HepG2 (cell line): ENCODE measurements around the gene TACO1. TPM values are rescaled to one million over a fixed set of nuclear protein-coding genes. Genes with fewer than 3 reads are reported as not detected.
A peak's percentile ranks its signal among the peaks of the same experiment; 100 is the strongest.

Source experiments
- BCL6 ChIP-seq: IDR thresholded peaks from 2 replicates; pipeline ENCODE4 v1.6.1; 2016; ENCODE audit warnings: missing genetic modification reagents, missing compliant biosample characterization
- CBFB ChIP-seq: sonication (generic); formaldehyde crosslinking; IDR thresholded peaks from 2 replicates; pipeline ENCODE4 v1.4.0; 2020; ENCODE audit warnings: missing genetic modification reagents
- DNMT3B ChIP-seq: conservative IDR thresholded peaks from 2 replicates; pipeline ENCODE4 v1.6.1; 2016; ENCODE audit warnings: missing biosample characterization, control low read depth
- FOXM1 ChIP-seq: sonication (generic); formaldehyde crosslinking; IDR thresholded peaks from 2 replicates; pipeline ENCODE4 v1.5.0; 2020; ENCODE audit warnings: missing genetic modification reagents
- PAX8 ChIP-seq: sonication (generic); formaldehyde crosslinking; IDR thresholded peaks from 2 replicates; pipeline ENCODE4 v1.8.0; 2022; ENCODE audit warnings: mild to moderate bottlenecking, missing genetic modification reagents, borderline replicate concordance
- PITX1 ChIP-seq: sonication (generic); formaldehyde crosslinking; IDR thresholded peaks from 2 replicates; pipeline ENCODE4 v1.5.1; 2020; ENCODE audit warnings: mild to moderate bottlenecking, missing genetic modification reagents
- RFX1 ChIP-seq: fragments of 450-650 bp; IDR thresholded peaks from 2 replicates; pipeline ENCODE4 v1.6.1; 2017
- SP5 ChIP-seq: IDR thresholded peaks from 2 replicates; pipeline ENCODE4 v1.6.1; 2016; ENCODE audit warnings: low read depth, borderline replicate concordance
- TCF7L2 ChIP-seq: IDR thresholded peaks from 2 replicates; pipeline ENCODE4 v1.6.1; 2011; ENCODE audit warnings: mild to moderate bottlenecking, low read depth, low read length, moderate library complexity
- ZMAT3 ChIP-seq: sonication (generic); formaldehyde crosslinking; conservative IDR thresholded peaks from 2 replicates; pipeline ENCODE4 v1.7.0; 2021; ENCODE audit warnings: missing genetic modification reagents
- ZNF570 ChIP-seq: sonication (generic); formaldehyde crosslinking; IDR thresholded peaks from 2 replicates; pipeline ENCODE4 v1.4.0; 2020; ENCODE audit warnings: mild to moderate bottlenecking, missing genetic modification reagents, borderline replicate concordance
- ZNF674 ChIP-seq: sonication (generic); formaldehyde crosslinking; IDR thresholded peaks from 2 replicates; pipeline ENCODE4 v1.5.0; 2020; ENCODE audit warnings: low read depth, mild to moderate bottlenecking, missing genetic modification reagents
- polyA plus RNA-seq, 8 experiments: library from polyadenylated mRNA; depleted of rRNA in 3 of 8; stranded (reverse) in 7 of 8; unstranded in 1 of 8; fragments of >200 nt; fragmentation: Illumina TruSeq in 4 of 8; extraction: Trizol in 4 of 8; gene quantifications; 2 replicates each; pipeline versions ENCODE4 v1.2.1 to v1.2.3, GENCODE V29; 2011 to 2016; ENCODE audit warnings: low read depth in 4 of 8, missing spikeins in 1 of 8, mixed read lengths in 1 of 8; ENCODE audit not compliant: insufficient read depth in 1 of 8
- total RNA-seq, 5 experiments: library from RNA; depleted of rRNA; stranded (reverse); fragments of >200 nt; fragmentation: Illumina TruSeq; extraction: Trizol; gene quantifications; 2 replicates each; pipeline ENCODE4 v1.2.3, GENCODE V29; 2016; ENCODE audit warnings: low read depth in 1 of 5
- TF ChIP-seq, protein P1 (sequence below): sonication (generic); formaldehyde crosslinking; IDR thresholded peaks from 2 replicates; pipeline ENCODE4 v1.4.0; 2020; ENCODE audit warnings: missing genetic modification reagents, borderline replicate concordance
- TF ChIP-seq, protein P2 (sequence below): sonication (generic); formaldehyde crosslinking; IDR thresholded peaks from 2 replicates; pipeline ENCODE4 v1.4.0; 2020; ENCODE audit warnings: missing genetic modification reagents
- TF ChIP-seq, protein P3 (sequence below): sonication (generic); formaldehyde crosslinking; IDR thresholded peaks from 2 replicates; pipeline ENCODE4; 2020; ENCODE audit warnings: missing genetic modification reagents, mild to moderate bottlenecking, borderline replicate concordance
- TF ChIP-seq, protein P4 (sequence below): sonication (generic); formaldehyde crosslinking; IDR thresholded peaks from 2 replicates; pipeline ENCODE4 v1.4.0; 2020; ENCODE audit warnings: missing genetic modification reagents

The TACO1 gene
- total and polyA plus RNA-seq, 2 of the 13 experiments (the other 11 are each of a cell fraction or from before 2014, with no cell fraction given): 34.7 to 53.6 TPM

DNA sequence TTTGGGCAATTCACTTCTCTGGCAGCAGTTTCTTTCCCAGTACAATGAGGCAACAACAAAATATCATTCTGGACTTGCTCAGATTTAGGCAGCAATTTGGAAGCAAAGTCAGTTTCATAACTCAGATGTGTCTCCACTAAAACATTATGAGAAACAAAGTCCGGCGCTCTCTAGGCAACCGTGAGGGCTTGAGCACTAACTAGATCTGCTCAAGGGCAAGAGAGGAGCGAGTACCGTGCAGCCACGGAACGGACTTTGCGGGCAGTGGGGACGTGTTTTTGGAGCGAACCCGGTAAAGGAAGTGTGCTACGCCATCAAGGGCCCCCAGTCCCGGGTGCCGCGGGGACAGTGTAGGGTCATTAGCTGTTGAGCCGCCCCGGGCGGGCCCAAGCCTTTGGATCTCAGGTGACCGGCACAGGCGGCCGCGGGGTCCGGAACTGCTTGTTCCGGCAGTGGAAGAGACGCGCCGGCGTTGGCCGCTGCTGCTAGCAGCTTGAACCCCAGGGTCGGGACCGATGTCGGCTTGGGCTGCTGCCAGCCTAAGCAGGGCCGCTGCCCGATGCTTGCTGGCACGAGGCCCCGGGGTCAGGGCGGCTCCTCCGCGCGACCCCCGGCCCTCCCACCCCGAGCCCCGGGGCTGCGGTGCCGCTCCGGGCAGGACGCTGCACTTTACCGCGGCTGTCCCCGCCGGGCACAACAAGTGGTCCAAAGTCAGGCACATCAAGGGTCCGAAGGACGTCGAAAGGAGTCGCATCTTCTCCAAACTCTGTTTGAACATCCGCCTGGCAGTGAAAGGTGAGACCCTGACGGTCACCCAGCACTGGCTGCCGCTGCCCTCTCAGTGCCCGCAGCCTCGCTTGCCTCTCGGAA, at the start of gene TACO1 (continued):
- TF ChIP-seq, protein P1, sequence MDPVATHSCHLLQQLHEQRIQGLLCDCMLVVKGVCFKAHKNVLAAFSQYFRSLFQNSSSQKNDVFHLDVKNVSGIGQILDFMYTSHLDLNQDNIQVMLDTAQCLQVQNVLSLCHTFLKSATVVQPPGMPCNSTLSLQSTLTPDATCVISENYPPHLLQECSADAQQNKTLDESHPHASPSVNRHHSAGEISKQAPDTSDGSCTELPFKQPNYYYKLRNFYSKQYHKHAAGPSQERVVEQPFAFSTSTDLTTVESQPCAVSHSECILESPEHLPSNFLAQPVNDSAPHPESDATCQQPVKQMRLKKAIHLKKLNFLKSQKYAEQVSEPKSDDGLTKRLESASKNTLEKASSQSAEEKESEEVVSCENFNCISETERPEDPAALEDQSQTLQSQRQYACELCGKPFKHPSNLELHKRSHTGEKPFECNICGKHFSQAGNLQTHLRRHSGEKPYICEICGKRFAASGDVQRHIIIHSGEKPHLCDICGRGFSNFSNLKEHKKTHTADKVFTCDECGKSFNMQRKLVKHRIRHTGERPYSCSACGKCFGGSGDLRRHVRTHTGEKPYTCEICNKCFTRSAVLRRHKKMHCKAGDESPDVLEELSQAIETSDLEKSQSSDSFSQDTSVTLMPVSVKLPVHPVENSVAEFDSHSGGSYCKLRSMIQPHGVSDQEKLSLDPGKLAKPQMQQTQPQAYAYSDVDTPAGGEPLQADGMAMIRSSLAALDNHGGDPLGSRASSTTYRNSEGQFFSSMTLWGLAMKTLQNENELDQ: peak; percentile 96; the same call in 1 of the 2 replicates
- TF ChIP-seq SP5 (CRISPR knock-in tag) (peak; percentile 72; the same call in 1 of the 2 replicates), DNMT3B (CRISPR knock-in tag) (peak; percentile 97; the same call in 1 of the 2 replicates), ZNF674 (CRISPR knock-in tag) (no peak), CBFB (CRISPR knock-in tag) (peak; percentile 96), ZNF570 (CRISPR knock-in tag) (no peak), TCF7L2 (no peak), FOXM1 (no peak; the same call in 1 of the 2 replicates), PAX8 (0 out of 2 replicates have a peak, but pooled peaks have one; percentile 85), PITX1 (CRISPR knock-in tag) (peak; percentile 87; the same call in 1 of the 2 replicates), BCL6 (CRISPR knock-in tag) (peak; percentile 88), RFX1 (no peak), ZMAT3 (peak; percentile 87)
- TF ChIP-seq, protein P2, sequence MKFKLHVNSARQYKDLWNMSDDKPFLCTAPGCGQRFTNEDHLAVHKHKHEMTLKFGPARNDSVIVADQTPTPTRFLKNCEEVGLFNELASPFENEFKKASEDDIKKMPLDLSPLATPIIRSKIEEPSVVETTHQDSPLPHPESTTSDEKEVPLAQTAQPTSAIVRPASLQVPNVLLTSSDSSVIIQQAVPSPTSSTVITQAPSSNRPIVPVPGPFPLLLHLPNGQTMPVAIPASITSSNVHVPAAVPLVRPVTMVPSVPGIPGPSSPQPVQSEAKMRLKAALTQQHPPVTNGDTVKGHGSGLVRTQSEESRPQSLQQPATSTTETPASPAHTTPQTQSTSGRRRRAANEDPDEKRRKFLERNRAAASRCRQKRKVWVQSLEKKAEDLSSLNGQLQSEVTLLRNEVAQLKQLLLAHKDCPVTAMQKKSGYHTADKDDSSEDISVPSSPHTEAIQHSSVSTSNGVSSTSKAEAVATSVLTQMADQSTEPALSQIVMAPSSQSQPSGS (CRISPR knock-in tag): peak; percentile 94
- TF ChIP-seq, protein P3, sequence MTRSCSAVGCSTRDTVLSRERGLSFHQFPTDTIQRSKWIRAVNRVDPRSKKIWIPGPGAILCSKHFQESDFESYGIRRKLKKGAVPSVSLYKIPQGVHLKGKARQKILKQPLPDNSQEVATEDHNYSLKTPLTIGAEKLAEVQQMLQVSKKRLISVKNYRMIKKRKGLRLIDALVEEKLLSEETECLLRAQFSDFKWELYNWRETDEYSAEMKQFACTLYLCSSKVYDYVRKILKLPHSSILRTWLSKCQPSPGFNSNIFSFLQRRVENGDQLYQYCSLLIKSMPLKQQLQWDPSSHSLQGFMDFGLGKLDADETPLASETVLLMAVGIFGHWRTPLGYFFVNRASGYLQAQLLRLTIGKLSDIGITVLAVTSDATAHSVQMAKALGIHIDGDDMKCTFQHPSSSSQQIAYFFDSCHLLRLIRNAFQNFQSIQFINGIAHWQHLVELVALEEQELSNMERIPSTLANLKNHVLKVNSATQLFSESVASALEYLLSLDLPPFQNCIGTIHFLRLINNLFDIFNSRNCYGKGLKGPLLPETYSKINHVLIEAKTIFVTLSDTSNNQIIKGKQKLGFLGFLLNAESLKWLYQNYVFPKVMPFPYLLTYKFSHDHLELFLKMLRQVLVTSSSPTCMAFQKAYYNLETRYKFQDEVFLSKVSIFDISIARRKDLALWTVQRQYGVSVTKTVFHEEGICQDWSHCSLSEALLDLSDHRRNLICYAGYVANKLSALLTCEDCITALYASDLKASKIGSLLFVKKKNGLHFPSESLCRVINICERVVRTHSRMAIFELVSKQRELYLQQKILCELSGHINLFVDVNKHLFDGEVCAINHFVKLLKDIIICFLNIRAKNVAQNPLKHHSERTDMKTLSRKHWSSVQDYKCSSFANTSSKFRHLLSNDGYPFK: peak; percentile 95
- TF ChIP-seq, protein P4, sequence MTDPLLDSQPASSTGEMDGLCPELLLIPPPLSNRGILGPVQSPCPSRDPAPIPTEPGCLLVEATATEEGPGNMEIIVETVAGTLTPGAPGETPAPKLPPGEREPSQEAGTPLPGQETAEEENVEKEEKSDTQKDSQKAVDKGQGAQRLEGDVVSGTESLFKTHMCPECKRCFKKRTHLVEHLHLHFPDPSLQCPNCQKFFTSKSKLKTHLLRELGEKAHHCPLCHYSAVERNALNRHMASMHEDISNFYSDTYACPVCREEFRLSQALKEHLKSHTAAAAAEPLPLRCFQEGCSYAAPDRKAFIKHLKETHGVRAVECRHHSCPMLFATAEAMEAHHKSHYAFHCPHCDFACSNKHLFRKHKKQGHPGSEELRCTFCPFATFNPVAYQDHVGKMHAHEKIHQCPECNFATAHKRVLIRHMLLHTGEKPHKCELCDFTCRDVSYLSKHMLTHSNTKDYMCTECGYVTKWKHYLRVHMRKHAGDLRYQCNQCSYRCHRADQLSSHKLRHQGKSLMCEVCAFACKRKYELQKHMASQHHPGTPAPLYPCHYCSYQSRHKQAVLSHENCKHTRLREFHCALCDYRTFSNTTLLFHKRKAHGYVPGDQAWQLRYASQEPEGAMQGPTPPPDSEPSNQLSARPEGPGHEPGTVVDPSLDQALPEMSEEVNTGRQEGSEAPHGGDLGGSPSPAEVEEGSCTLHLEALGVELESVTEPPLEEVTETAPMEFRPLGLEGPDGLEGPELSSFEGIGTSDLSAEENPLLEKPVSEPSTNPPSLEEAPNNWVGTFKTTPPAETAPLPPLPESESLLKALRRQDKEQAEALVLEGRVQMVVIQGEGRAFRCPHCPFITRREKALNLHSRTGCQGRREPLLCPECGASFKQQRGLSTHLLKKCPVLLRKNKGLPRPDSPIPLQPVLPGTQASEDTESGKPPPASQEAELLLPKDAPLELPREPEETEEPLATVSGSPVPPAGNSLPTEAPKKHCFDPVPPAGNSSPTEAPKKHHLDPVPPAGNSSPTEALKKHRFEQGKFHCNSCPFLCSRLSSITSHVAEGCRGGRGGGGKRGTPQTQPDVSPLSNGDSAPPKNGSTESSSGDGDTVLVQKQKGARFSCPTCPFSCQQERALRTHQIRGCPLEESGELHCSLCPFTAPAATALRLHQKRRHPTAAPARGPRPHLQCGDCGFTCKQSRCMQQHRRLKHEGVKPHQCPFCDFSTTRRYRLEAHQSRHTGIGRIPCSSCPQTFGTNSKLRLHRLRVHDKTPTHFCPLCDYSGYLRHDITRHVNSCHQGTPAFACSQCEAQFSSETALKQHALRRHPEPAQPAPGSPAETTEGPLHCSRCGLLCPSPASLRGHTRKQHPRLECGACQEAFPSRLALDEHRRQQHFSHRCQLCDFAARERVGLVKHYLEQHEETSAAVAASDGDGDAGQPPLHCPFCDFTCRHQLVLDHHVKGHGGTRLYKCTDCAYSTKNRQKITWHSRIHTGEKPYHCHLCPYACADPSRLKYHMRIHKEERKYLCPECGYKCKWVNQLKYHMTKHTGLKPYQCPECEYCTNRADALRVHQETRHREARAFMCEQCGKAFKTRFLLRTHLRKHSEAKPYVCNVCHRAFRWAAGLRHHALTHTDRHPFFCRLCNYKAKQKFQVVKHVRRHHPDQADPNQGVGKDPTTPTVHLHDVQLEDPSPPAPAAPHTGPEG: peak; percentile 93
